Neuron (in vitro differentiated cells): ENCODE data around the gene TXNDC11.

Experiments
- H2AFZ ChIP-seq: one replicate; pipeline ENCODE4 v1.6.1; 2013; ENCODE audit warnings: low read depth, mild to moderate bottlenecking, inconsistent platforms, low read length, moderate library complexity
- H3K27me3 ChIP-seq: one replicate; pipeline ENCODE4 v1.6.1; 2013; ENCODE audit warnings: low read length; ENCODE audit not compliant: insufficient read depth
- H3K36me3 ChIP-seq: one replicate; pipeline ENCODE4 v1.6.1; 2013; ENCODE audit warnings: low read length; ENCODE audit not compliant: insufficient read depth
- H3K4me1 ChIP-seq: one replicate; pipeline ENCODE4 v1.6.1; 2013; ENCODE audit warnings: low read length; ENCODE audit not compliant: insufficient read depth
- H3K4me3 ChIP-seq: 2 replicates; pipeline ENCODE4 v1.5.1; 2013; ENCODE audit warnings: mild to moderate bottlenecking, low read length, moderate library complexity
- H3K9me3 ChIP-seq: one replicate; pipeline ENCODE4 v1.6.1; 2013; ENCODE audit warnings: low read length

The TXNDC11 gene

DNA sequence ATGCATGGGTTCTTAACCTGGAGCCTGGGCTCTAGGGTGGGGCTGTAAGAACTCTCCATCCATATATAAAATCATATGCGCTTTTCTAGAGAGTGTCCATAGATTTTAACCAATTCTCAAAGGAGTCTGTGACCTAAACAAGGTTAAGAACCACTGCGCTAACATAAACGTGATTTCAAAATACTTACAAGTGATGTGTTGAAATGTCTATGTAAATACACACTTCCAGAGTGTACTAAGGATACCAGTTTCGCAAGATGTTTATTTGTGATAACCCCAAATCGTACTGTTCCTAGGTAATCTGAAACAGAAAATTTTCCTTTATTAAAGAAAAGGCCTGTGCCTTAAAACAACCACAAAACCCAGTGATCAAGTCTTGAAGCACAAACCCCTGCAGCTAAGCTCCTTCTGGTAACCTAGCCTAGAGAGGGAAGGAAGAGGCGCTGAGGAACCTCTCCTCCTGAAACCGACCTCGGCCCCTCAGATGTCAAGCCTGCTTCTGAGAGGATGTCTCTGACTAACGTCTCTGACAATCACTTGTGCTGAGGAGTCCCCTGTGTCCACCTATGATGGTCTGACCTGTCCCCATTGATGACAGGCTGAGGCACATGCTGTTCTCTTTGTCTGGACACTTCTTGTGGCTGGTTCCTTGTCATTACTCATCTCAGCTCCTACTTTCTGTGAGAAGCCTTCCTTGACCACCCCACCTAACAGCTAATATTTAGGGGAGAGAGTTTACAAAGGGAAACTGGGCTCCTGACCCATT, 42.2 kb downstream of the TXNDC11 start:
- H3K4me1 ChIP-seq = peaks cover 13% of the 10 kb centered on the region
- no peaks in the 10 kb centered on the region for H3K9me3 ChIP-seq
- no peak overlapping the region for H2AFZ ChIP-seq
- H3K36me3 ChIP-seq = peaks cover 32% of the 10 kb centered on the region
- no peak overlapping the region for H3K4me3 ChIP-seq
- no peaks in the 10 kb centered on the region for H3K27me3 ChIP-seq

DNA sequence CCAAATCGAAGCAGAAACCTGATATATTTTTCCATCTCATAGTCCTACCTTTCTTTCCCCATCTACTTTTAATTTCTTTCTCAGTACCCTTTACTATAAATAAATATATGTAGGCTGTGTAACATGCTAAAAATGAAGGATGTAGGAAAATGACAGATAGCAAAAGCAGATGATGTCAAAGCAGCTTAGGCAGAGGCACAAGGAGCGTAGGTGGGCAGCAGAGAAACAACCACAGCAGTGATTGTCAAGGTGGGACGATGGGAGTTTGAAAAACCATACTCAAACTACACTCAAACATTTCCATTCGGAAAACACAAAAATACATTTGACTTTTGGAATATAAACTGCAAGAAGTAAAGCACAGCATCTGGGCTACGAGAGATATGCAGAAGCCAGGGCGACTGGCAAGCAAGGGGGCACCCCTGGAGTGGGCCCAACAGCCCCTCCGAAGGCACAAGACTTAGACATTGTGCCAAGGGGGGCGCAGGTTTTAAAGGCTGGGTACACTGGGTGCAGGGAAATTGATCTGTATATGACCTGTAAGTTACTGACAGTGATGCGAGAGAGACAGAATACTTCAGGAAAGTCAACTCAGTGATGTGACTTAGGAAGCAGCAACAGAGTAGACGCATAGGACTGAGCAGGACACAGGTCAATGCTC, 43.3 kb downstream of the TXNDC11 start:
- Histone ChIP-seq H3K27me3 (no peaks in the 10 kb centered on the region), H3K4me3 (no peak overlapping the region), H3K4me1 (peaks cover 13% of the 10 kb centered on the region), H3K36me3 (peaks cover 38% of the 10 kb centered on the region), H2AFZ (no peak overlapping the region), H3K9me3 (no peaks in the 10 kb centered on the region)

- Histone ChIP-seq H3K36me3 (peaks cover 31% of the 10 kb centered on the region), H2AFZ (no peak overlapping the region)
Measured at GRCh38 chr16:11698271-11698689, 44.4 kb downstream of the TXNDC11 start.

GRCh38 chr16:11697319-11697718, 45.3 kb downstream of the TXNDC11 start:
- Histone ChIP-seq H3K9me3 (no peaks in the 10 kb centered on the region), H3K4me3 (no peak overlapping the region), H3K36me3 (peaks cover 32% of the 10 kb centered on the region), H3K27me3 (no peaks in the 10 kb centered on the region), H2AFZ (no peak overlapping the region), H3K4me1 (peaks cover 13% of the 10 kb centered on the region)

More at GRCh38 chr16:11698271-11698689, 44.4 kb downstream of the TXNDC11 start:
- Histone ChIP-seq H3K9me3 (no peaks in the 10 kb centered on the region), H3K4me1 (peaks cover 13% of the 10 kb centered on the region), H3K4me3 (no peak overlapping the region), H3K27me3 (no peaks in the 10 kb centered on the region)

GRCh38 chr16:11696266-11697012, 46.2 kb downstream of the TXNDC11 start:
- H3K36me3 ChIP-seq = peaks cover 41% of the 10 kb centered on the region

DNA sequence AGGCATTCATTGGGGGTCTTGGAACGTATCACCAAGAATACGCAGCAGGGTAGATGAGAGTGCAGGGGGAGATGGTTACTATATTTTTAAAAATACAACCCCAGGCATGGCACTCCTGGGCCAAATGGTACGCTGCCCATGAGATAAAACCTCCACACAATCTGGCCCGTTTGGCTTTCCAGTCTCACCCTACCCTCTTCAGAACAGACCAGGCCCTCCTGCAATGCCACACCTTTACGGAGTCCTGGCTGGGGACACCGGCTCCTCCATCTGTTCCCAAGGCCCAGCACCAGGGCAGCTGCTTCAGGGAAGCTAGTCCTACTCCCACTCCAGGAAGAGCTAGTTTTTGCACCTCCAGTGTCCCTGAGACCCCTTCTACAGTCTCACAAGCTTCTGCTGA, 50.0 kb downstream of the TXNDC11 start:
- peaks cover 3% of the 10 kb centered on the region for H3K9me3 ChIP-seq
- H3K27me3 ChIP-seq = no peaks in the 10 kb centered on the region
- H3K36me3 ChIP-seq = peaks cover 49% of the 10 kb centered on the region
- no peak overlapping the region for H3K4me3 ChIP-seq
- peaks cover 13% of the 10 kb centered on the region for H3K4me1 ChIP-seq
- no peak overlapping the region for H2AFZ ChIP-seq

More at GRCh38 chr16:11696266-11697012, 46.2 kb downstream of the TXNDC11 start:
- no peak overlapping the region for H3K4me3 ChIP-seq
- H2AFZ ChIP-seq = no peak overlapping the region
- no peaks in the 10 kb centered on the region for H3K27me3 ChIP-seq
- peaks cover 13% of the 10 kb centered on the region for H3K4me1 ChIP-seq
- peaks cover 3% of the 10 kb centered on the region for H3K9me3 ChIP-seq

DNA sequence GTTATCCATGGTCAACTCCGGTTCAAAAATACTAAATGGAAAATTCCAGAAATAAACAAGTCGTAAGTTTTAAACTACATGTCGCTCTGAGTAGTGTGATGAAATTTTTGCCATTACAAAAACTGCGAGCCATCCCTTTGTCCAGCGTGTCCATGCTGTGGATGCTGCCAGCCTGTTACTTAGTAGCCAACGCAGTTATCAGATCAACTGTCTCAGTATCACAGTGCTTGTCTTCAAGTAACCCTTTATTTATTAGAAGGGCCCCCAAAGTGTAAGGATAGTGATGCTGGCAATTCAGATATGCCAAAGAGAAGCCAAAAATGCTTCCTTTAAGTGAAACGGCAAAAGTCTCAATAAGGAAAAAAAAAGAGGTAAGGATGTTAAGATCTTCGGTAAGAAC, 50.5 kb downstream of the TXNDC11 start:
- Histone ChIP-seq H3K9me3 (peaks cover 3% of the 10 kb centered on the region), H3K4me1 (peaks cover 13% of the 10 kb centered on the region), H2AFZ (no peak overlapping the region), H3K4me3 (no peak overlapping the region), H3K36me3 (peaks cover 48% of the 10 kb centered on the region), H3K27me3 (no peaks in the 10 kb centered on the region)

DNA sequence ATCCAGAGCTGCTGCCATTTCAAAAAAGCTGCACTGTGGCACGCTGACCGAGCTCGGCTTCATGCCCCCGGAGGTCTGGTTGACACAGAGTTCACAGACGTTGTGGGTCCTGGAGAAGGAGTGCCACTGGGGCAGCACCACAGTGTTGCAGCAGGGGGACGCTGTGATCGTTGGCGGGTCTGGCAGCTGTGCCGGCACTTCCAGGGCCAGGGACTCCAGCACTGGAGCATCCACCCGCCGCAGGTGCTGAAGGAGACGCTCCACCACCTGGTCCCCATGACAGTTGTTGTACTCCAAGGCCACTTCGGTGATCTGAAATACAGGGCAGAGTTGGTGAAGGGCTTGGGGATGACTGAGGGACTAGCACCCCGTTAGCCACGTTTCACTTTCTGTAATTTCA, 50.9 kb downstream of the TXNDC11 start:
- Histone ChIP-seq H3K4me1 (peaks cover 13% of the 10 kb centered on the region), H3K36me3 (peaks cover 48% of the 10 kb centered on the region)

GRCh38 chr16:11691235-11691634, 51.4 kb downstream of the TXNDC11 start:
- Histone ChIP-seq H3K4me1 (peaks cover 13% of the 10 kb centered on the region), H3K4me3 (no peak overlapping the region), H3K27me3 (no peaks in the 10 kb centered on the region), H2AFZ (no peak overlapping the region), H3K36me3 (peaks cover 46% of the 10 kb centered on the region), H3K9me3 (peaks cover 3% of the 10 kb centered on the region)

More for the DNA sequence above, 50.9 kb downstream of the TXNDC11 start:
- H3K27me3 ChIP-seq = no peaks in the 10 kb centered on the region
- peaks cover 3% of the 10 kb centered on the region for H3K9me3 ChIP-seq
- H3K4me3 ChIP-seq = no peak overlapping the region
- H2AFZ ChIP-seq = no peak overlapping the region

DNA sequence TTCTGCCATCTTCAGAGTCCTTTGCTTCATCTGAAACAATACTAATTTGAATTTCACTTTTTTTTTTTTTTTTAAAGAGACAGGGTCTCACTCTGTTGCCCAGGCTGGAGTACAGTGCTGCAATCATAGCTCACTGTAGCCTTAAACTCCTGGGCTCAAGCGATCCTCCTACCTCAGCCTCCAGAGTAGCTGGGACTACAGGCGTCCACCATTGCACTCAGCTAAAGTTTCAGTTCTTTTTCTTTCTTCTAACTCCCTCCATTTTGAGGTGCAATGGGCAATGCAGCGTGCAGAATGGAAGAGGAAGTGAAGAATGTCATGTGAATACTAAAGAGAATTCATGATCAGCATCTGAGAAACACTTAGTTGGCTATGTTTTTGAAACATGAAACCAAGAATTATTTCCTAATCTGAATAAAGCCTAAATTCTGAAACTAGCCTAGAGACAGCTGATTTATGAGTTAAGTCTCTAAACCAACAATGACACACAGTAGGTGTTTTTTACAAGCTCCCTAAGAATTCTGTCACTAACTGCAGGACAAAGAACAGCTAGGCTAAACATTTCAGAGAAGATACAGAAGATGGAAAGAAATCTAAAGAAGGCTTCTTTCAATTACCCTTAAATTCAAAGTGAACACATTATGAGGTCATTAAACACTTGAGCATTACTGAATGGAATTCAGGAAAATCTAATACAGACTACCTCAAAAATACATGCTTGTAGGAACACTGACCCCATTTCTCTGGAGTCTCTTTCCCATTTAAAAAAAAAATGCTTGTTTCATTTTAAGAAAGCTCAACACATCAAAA, 53.4 kb downstream of the TXNDC11 start:
- Histone ChIP-seq H3K4me3 (no peak overlapping the region), H3K36me3 (peaks cover 45% of the 10 kb centered on the region), H3K9me3 (peaks cover 3% of the 10 kb centered on the region), H2AFZ (no peak overlapping the region), H3K4me1 (peaks cover 13% of the 10 kb centered on the region), H3K27me3 (no peaks in the 10 kb centered on the region)

- peaks cover 16% of the 10 kb centered on the region for H3K4me1 ChIP-seq
- peaks cover 49% of the 10 kb centered on the region for H3K36me3 ChIP-seq
- no peaks in the 10 kb centered on the region for H3K27me3 ChIP-seq
- no peak overlapping the region for H2AFZ ChIP-seq
- no peak overlapping the region for H3K4me3 ChIP-seq
- peaks cover 3% of the 10 kb centered on the region for H3K9me3 ChIP-seq
Measured at GRCh38 chr16:11688520-11688886, 54.2 kb downstream of the TXNDC11 start.

DNA sequence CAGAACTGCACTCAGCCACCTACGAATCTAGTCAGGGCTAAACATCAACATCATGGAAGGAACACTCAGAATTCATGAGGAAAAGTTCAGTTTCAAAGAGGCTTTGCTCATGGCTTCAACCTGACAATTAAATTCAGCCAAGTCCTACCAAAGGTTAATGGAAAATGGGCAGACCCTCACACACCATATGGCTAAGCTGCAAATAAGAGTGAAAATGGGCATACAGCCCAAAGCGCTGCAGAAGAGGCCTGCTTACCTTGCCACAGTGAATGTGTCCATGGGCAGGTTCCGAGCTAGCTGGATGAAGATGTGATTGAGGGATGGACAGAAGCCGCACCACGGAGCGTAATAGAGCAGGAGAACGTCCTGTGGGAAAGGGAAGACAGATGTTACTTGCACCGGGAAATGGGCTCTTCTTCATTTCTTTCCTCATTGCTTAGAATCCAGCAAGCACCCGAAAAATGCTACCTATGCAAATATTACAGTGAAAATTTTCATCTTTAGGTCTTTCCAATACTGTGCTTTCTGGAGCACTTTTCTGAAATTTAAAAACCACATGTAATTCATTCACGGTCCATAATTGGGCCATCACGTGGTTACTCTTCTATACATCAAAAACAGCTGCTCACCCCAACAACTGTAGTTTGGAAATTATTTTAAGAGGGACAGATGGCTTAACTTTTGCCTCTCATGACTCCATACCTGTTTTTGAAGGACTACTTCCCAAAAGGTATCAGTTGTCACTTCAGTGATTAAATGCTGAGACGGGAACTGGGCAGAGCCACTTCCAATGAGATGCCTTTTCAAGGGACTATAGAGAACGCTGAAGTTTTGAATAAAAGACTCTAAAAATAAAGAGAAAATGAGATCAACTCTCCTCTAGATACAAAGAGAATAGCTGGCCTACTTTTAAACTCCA, 54.8 kb downstream of the TXNDC11 start:
- Histone ChIP-seq H3K4me1 (peaks cover 21% of the 10 kb centered on the region), H2AFZ (no peak overlapping the region), H3K9me3 (peaks cover 3% of the 10 kb centered on the region), H3K36me3 (peaks cover 55% of the 10 kb centered on the region), H3K4me3 (no peak overlapping the region), H3K27me3 (no peaks in the 10 kb centered on the region)
